Stimulated activated CD4-positive, alpha-beta T cell treated with anti-CD3 and anti-CD28 coated beads, TNF-alpha, amount 100 ng/mL, for 1 hour (primary cell): Measurements from ENCODE around the gene GRAMD1B.

ENCODE experiments used
- DNase-seq, 3 donors: peaks; one replicate each; pipeline ENCODE4 v3.0.0-alpha.2; 2020; ENCODE audit warnings: low read depth in 3 of 3, low spot score in 1 of 3

GRAMD1B gene

DNA sequence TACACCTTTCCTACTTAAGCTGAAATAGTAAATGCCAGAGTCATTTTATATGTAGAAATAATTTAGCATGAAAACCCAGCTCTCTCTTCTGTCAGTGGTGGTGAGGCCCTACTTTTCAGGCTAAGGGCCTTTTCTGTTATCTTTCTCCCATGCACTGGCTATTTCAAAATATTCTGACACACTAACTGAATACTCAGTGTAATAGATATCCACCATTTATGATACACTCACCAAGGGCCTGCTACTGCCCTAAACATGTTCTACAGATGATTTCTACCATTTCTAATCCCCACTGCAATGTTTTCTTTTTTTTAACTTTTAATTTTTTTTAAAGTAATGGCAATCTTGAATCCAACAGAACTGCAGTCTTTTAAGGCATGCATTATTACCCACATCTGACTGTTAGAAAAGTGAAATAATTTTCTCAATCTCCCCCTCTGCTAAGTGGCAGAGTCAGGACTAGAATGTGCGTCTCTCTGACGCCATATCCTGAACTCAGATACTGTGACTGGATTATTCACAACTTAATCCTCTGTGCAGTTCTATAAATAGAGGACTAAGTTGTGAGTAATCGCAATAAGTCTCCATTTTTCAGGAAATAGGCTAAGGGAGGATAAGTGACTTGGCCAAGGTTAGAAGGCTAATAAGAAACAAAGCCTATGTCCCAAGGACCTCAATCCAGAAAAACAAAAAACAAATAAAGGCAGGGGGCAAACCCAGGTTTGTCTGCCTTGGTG is 44.0 kb downstream of the GRAMD1B start:
- DNase-seq: no peak

DNA sequence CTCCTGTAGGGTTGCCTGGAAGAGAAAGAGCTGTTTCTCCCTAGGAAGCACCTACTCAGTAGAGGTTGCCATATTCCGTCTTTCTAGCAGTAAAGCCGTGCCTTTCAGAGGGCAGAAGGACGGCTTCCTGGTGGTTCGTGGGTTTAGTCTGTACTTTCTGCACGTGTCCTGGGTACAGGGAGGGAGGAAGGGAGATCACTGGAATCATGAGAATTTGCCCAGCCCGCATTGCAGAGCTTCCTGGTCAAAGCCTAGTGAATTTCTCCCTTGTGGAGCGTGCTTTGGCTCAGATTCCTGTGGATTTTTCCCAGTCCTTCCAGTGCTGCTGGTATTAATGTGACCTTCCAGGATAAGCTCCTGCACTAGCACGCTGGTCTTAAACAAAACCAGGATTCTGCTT is 44.9 kb downstream of the GRAMD1B start:
- no peak for DNase-seq

DNA sequence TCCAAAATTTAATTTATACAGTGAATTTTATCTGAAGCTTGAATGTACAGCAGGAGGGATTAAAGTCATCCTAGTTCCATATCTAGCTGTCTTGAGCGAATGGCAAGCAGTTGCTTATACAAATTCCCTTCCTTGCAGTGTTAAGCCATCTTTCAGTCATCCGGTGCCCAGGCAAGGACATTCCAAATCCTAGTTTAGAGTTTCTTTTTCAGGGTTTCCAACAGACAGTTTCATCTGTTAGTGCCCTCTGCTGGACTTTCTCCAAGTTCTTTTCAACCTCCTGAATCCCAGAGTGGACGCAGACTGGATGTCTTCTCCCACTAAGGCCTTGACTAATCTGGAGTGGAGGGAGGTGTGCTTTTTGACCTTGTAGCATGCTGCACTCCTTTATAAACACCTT is 45.4 kb downstream of the GRAMD1B start:
- DNase-seq: no peak

DNA sequence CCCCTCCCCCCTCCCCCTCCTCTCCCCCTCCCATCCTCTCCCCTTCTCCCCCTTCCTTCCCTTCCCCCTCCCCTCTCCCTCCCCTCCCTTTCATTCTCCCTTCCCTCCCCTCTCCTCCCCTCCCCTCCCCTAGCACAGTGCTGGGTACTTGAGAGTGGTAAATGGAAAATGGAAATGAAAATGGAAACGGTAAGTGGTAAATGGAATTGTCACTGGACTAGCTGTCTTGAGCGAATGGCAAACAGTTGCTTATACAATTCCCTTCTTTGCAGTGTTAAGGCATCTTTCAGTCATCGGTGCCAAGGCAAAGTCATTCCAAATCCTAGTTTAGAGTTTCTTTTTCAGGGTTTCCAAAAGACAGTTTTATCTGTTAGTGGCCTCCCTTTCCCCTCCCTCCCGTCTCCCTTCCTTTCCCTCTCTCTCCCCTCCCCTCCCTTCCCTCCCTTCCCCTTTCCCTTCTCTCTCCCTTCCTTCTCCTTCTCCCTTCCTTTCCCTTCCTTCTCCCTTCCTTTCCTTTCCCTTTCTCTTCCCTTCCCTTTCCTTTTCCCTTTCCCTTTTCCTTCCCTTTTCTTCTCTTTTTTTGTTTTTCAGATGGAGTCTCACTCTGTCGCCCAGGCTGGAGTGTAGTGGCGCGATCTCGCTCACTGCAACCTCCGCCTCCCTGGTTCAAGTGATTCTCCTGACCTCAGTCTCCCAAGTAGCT is 47.3 kb downstream of the GRAMD1B start:
- no peak for DNase-seq

DNA sequence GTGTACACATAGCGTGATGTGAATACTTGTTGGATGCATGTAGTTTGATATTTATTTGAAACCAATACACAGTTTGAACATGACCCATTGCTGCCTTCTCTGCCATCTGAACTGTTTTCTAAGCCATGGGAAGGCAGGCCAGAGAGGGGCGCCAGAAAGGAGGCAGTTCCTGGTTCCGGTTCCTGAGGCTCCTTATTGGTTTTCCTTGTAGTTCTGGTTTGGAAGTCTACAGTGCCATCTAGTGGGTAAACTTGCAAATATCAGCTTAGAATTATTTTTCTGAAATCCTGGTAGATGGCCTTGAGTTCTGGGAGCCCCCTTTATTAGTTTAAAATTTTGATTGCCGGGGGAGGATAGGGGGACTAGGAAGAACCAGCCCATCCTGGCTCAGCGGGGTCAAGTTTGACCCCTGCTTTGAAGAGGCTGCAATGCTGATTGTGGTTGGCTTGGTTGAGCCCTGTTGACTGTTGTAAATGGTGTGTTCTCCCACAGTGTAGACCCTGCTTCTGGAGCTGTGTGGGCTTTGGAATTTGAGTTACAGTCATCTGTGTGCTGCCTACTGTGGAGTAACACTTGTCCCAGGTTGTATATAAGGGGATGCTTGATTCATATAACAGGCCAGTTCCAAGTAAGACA is 48.4 kb downstream of the GRAMD1B start:
- no peak for DNase-seq

DNA sequence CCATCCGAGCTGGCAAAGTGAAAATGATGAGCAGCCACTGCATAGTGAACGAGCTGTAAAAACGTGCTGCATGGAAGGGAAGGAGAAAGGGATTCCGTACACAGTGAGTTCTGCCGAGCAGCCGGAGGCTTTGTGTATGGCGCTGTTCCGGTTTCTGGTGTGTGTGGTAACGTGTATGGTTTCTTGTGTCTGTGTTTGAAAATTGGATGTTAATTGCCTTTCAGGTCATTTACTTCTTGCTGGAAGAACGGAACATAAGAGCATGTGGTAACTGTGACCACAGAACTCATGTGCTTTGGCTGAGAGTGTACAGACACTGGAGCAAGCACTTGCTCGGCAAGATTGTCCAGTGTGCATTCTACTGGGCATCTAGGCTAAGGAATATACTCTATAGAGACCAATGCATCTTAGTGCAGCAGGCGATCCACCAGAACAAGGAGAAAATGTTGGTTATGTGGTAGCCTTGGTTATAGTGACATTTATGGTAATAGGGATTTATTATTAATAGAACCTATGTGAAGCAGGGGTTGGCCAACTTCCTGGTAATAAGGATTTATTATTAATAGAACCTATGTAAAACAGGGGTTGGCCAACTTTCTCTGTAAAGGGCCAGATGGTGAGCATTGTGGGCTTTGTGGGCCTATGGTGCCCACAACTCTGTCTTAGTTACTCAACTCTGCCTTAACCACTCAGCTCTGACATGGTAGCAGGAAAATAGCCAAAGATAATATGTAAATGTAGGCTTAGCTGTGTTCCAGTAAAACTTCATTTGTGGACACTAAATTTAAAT is 49.2 kb downstream of the GRAMD1B start:
- no peak for DNase-seq

DNA sequence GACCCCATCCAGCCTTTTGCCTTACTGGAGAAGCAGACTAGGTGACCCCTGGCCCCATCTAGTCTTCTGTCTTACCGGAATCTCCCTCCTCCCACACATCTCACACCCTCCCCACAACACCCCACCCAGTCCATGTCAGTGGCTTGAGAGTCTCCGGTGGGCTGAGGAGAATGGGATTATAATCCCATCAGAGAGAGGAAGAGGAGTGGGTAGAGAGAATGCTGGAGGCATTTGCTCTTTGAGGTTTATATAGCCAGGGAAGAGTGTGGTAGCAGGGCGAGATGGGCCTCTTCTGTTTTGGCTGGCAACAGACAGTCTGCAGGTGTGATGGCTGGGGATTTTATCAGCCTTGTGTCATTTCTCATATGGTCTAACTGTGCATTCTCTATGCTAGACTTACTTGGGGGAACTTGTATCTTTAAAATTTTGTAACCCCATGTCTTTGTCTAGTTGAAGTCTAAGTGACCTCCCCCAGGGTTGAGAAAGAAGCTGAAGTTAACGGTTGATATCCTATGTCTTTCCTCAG is 50.3 kb downstream of the GRAMD1B start:
- DNase-seq: no peak

DNA sequence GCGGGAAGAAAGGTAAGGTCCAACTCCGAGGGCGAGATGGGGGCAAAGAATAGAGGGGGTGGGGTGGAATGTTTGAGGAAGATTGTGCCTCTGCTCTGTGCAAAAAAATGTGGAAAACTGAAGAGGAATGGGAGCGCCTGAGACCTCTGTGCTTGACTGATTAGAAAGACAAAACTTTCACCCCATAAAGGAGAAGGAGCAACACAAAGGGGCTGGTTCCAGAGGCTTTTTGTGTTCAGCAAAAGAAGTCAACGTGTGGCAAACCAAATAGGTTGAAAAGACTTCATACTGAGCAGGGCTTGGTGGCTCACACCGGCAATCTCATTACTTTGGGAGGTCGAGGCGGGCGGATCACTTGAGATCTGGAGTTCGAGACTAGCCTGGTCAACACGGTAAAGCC is 50.8 kb downstream of the GRAMD1B start:
- DNase-seq: no peak

DNA sequence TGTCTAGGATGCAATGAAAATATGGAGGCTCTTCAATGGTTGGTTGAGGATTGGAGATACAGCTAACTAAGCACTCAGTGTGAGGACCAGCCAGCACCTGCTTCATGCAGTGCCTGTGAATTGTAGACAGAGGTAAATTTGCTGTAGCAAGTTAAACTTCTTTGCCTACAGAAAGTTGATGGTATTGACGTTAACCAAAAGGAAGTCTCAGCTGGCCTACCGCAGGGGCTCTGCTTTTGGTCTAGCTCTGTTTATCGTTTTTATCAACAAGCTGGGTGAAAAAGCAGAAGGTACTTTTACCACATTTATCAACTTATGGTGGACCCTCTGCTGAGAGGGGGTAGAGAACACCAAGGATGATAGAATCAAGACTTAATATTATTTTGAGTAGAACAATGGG is 51.6 kb downstream of the GRAMD1B start:
- DNase-seq: no peak

DNA sequence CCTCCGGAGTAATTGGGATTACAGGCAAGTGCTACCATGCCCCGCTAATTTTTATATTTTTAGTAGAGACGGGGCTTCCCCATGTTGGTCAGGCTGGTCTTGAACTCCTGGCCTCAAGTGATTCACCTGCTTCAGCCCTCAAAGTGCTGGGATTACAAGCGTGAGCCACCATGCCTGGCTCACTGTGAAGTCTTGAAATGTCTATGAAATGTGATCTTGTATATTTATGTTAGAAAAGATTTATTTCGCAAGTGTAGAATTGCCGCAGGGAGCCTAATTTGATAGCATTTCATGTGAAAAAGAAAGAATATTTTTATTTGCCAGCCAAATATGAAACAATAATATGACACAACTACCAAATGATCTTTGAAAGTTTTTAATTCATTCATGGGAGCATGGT is 52.1 kb downstream of the GRAMD1B start:
- no peak for DNase-seq

DNA sequence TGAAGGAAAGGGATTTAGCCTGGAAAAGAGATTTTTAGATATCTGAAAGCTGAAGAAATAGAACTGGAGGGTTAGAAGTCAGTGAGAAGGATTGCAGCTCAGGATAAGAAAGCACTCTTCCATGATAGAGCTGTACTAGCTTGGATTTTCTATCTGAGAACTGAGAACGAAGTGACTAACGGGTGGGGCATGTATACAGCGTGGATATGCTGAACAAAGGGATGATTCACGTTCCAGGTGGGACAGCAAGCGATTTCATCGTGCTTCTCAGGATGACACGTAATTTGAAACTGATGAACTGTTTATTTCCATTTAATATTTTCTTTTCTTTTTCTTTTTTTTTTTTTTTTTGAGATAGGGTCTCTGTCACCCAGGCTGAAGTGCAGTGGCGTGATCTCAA is 53.0 kb downstream of the GRAMD1B start:
- DNase-seq: no peak

DNA sequence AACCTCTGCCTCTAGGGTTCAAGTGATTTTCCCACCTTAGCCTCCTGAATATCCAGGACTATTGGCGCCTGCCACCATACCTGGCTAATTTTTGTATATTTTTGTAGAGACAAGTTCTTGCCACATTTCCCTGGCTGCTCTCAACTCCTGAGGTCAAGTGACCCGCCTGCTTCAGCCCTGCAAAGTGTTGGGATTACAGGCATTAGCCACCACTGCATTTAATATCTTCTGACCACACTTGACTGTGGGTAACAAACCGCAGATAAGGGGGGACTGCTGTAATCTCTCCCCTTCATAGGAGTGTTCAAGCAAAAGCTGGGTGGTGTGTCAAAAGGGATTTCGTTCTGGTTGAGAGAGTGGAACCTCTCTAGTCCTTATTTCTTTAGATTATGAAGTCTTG is 53.4 kb downstream of the GRAMD1B start:
- no peak for DNase-seq

DNA sequence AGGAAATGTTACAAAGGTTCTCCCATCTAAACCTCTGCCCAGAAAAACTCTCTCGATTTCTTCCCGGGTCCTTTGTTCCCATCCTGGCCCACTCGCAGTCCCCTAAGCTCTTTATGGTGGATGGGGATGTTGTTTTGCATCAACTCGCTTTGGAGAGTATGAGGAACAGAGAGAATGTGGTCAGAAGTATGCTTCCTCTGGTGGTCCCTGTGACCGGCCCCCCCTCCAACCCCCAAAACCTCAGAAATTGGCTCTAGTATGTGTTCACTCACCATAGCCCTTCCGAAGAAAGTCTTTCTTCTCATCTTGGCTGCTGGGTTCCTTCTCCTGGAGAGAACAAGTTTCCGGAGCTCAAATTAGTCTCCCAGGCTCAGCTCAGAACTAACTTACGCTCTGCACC is 54.4 kb downstream of the GRAMD1B start:
- no peak for DNase-seq

DNA sequence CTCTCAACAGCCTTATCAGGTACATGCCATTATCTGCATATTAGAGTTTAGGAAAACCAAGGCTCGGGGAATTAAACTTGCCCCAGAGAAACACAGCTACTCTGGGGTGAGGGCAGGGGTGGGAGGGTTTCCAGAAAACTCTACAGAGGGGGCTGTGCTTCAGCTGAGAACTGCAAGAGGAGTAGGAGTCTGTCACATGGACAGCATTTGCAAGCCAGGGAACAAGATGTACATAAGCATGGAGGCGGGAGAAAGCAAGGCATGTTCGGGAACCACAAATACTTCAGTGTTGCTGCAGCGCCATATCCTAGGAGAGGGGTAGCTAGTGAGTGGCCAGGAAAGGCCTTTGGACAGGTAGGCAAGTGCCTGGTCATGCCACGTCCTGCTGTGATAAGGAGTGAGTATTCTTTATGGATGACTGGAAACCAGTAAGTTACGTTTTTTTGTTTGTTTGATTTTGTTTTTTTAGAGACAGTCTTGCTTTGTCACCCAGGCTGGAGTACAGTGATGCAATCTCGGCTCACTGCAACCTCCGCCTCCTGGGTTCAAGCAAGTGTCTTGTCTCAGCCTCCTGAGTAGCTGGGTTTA is 57.2 kb downstream of the GRAMD1B start:
- DNase-seq: no peak

DNA sequence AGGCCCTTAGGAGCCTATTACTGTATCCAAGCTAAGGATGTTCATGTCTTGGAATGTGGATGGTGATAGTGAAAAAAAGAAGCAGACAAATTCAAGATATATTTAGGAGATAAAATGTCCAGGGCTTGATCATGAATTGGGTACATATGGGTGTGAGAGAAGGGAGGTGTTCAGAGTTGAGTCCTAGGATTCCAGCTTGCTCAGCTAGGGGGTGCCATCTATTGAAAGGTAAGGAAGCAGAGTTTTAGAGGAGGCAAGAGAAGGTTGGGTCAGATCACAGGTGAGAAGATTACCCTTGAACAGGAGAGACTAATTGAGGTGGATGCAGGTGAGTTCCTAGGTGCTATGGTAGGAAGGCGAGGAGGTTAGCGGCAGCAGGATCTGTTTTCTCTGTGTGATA is 60.5 kb downstream of the GRAMD1B start:
- DNase-seq: no peak

DNA sequence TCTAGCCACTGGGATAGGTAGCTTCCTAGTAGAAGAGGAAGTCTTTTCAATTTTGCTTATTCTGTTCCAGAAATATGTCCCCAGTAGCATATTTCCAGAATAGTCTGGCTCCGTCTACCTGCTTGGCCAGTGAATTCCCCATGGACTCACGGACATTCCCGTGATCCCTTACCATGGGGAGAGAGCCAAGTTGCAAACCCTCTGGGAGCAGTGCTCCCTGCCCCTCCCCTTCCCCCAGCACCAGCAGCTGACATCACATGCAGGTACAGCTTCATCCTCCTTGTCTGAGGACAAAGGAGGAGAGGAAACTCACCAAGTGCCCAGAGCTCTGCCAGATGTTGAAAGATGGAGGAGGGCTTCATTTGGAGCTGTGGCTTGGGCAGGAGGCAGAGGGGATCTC is 61.2 kb downstream of the GRAMD1B start:
- no peak for DNase-seq

DNA sequence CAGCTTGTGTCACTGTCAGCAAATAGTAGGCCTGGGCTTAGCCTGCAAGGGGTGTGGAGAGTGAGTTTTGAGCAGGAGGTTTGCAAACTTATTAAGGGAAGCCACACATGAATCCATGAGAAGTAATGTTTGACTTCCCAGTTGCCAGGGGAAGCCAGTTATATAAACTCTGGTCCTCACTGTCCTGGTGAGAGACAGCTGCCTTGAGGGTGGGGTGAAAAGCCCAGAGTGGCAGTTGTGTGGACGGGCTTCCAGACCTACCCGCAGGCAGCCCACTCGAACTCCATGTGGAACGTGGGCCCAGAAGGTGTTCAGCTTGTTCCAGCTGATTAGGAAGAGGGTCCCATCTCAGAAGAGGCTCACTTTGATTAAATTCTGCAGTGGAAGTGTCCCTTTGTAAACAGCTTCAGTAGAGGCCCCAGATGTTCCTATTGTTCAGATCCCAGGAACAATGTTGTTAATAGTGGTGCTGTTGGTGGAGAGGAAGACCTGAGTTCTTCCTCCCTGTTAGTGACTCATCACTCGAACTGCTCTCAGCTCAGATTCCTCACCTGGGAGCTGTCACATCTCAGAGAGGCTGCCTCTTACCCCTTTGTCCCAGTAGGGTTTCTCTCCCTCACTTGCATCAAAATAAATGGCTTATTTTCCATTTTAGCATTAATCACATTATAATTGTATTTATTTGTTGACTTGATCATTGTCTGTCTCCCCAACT is 63.4 kb downstream of the GRAMD1B start:
- no peak for DNase-seq

DNA sequence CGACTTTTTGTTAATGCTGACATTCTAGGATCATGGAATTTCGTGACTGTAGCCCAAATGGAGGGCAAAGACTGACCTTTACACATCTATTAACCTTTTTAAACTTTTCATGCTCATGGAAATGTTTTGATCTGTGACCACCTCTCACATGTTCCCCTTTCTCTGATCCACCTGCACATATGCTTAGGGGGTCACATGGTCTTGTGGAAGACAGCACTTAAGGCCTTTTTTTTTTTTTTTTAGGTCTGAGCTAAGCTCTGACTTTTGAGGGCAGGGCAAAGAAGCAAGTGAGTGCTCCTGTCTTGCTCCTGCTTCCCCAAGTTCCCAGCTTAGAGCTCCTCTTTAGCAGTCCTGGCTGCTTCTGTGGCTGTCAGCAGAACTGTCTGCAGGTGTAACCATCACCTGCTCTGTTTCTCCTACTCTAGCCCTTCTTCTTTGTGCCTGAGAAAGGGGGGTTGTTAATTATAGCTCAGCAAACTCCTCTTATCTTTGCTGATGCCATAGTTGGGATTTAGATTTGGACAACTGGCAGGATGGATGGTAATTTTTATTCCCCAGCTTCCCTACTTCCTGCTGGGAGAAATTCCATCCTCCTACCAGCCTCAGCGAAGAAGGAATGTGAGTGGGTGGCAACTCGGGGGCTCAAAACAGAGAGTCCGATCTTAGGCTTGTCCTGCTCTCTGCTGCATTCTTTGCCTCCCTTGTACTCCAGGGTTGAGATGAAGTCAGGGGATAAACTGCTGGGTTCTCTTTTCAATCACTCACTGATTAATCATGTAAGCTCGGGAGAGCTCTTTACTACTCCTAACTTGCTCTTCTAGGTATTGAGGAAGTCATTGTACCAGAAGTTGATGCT is 64.4 kb downstream of the GRAMD1B start:
- no peak for DNase-seq

DNA sequence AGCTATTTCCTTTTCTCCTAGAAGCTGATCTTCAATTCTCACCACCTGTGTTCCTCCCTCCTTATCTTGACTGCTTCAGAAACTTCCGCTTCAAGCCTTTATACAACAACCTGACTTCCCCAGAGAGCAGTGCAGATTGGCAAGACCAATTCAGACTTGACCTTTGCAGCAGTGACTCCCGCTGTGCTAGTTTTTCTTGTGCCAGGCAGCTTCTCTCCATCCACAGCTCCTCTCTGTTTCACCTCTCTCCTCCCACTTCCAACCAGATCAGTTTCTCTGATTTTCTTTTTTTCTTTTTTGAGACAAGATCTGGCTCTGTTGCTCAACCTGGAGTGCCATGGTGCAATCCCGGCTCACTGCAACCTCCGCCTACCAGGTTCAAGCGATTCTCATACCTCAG is 74.3 kb downstream of the GRAMD1B start:
- no peak for DNase-seq
